Adipocyte (in vitro differentiated cells): ENCODE data around the gene RTN1.

ENCODE experiments used
- DNase-seq: peaks from one replicate; pipeline ENCODE4 v3.0.0-alpha.2; 2015; ENCODE audit warnings: low read depth
- H3K27me3 ChIP-seq: replicated peaks from 2 replicates; pipeline ENCODE4 v1.7.0; 2013; ENCODE audit warnings: mild to moderate bottlenecking, low read length, moderate library complexity; ENCODE audit not compliant: control insufficient read depth, insufficient read depth
- H3K36me3 ChIP-seq: 2 replicates; pipeline ENCODE4 v1.7.0; 2013; ENCODE audit warnings: low read length, mild to moderate bottlenecking, moderate library complexity; ENCODE audit not compliant: control insufficient read depth, insufficient read depth, severe bottlenecking
- H3K4me1 ChIP-seq: 2 replicates; pipeline ENCODE4 v1.7.0; 2013; ENCODE audit warnings: mild to moderate bottlenecking, low read length, moderate library complexity; ENCODE audit not compliant: control insufficient read depth, insufficient read depth
- H3K4me3 ChIP-seq: 2 replicates; pipeline ENCODE4 v1.7.0; 2013; ENCODE audit warnings: mild to moderate bottlenecking, low read length, moderate library complexity
- H3K9ac ChIP-seq: 2 replicates; pipeline ENCODE4 v1.7.0; 2013; ENCODE audit warnings: mild to moderate bottlenecking, low read length, moderate library complexity
- H3K9me3 ChIP-seq: 2 replicates; pipeline ENCODE4 v1.7.0; 2013; ENCODE audit warnings: mild to moderate bottlenecking, low read length, moderate library complexity; ENCODE audit not compliant: control insufficient read depth

Gene RTN1

GRCh38 chr14:59622631-59623030 lies 247.9 kb downstream of the RTN1 start:
- H3K27me3 ChIP-seq = no peaks in the 10 kb centered on the region
- no peak overlapping the region for H3K9ac ChIP-seq
- no peak overlapping the region for H3K4me3 ChIP-seq
- DNase-seq = no peak
- no peaks in the 10 kb centered on the region for H3K4me1 ChIP-seq
- H3K9me3 ChIP-seq = no peaks in the 10 kb centered on the region
- no peaks in the 10 kb centered on the region for H3K36me3 ChIP-seq

DNA sequence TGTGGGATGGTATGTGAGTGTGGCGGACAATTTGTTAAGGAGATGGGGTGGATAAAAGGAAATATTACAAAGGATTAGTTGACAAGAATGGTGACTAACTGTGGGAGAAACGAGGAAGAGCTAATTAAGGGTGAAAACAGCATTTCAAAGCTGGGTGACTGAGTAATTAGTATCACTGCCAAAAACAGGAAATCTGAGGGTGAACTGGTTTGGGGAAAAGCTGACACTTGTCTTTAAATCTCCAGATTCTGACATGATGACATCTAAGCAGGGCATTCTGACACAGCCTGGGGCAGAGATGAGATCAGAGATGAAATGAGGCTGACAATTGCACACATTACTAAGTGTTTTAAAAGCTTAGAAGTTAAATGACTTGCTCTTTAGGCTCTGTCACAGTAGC lies 251.5 kb downstream of the RTN1 start:
- no peaks in the 10 kb centered on the region for H3K36me3 ChIP-seq
- H3K4me1 ChIP-seq = no peaks in the 10 kb centered on the region
- peaks cover 4% of the 10 kb centered on the region for H3K9me3 ChIP-seq
- no peak overlapping the region for H3K4me3 ChIP-seq
- DNase-seq = no peak
- no peaks in the 10 kb centered on the region for H3K27me3 ChIP-seq
- no peak overlapping the region for H3K9ac ChIP-seq

DNA sequence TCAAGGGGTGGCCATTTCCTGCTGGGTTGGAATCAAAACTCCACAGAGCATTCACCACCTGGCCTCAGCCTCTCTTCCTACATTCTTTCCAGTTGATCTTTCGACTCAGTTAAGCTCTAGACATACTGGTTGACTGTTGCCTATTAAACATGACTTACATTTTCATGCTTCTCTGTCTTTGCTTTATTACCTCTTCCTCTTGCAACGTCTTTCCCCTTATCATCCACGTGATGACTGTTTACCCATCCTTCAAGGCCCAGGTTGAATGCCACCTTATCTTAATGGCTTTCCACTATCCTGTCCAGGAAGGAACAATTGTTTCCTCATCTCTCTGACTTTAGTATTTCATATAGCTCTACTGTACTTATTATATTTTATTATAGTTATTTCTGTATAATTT lies 269.5 kb downstream of the RTN1 start:
- no peak overlapping the region for H3K9ac ChIP-seq
- H3K36me3 ChIP-seq = no peaks in the 10 kb centered on the region
- no peaks in the 10 kb centered on the region for H3K27me3 ChIP-seq
- no peaks in the 10 kb centered on the region for H3K4me1 ChIP-seq
- no peaks in the 10 kb centered on the region for H3K9me3 ChIP-seq
- no peak for DNase-seq
- no peak overlapping the region for H3K4me3 ChIP-seq

- Histone ChIP-seq H3K9ac (no peak overlapping the region), H3K36me3 (no peaks in the 10 kb centered on the region), H3K9me3 (no peaks in the 10 kb centered on the region), H3K27me3 (no peaks in the 10 kb centered on the region), H3K4me1 (no peaks in the 10 kb centered on the region), H3K4me3 (no peak overlapping the region)
- DNase-seq = no peak
Measured at GRCh38 chr14:59600211-59600945, 270.2 kb downstream of the RTN1 start.

DNA sequence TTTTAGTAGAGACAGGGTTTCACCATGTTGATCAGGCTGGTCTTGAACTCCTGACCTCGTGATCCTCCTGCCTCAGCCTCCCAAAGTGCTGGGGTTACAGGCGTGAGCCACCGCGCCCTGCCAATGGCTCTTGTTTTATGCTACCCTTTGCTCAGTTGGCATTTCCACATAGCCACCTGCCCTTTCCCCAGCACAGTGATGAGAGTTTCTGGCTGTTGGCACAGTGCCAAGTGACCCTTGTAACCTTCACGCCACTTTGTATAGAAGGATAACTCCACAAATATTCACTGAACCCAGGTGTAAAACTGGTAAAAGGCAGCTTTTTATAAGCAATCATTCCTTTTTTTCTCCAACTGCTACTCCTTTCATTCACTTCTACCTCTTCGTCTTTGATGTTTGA lies 275.5 kb downstream of the RTN1 start:
- Histone ChIP-seq H3K9ac (no peak overlapping the region), H3K4me3 (no peak overlapping the region), H3K36me3 (no peaks in the 10 kb centered on the region), H3K4me1 (no peaks in the 10 kb centered on the region), H3K9me3 (no peaks in the 10 kb centered on the region), H3K27me3 (peaks cover 7% of the 10 kb centered on the region)
- no peak for DNase-seq

DNA sequence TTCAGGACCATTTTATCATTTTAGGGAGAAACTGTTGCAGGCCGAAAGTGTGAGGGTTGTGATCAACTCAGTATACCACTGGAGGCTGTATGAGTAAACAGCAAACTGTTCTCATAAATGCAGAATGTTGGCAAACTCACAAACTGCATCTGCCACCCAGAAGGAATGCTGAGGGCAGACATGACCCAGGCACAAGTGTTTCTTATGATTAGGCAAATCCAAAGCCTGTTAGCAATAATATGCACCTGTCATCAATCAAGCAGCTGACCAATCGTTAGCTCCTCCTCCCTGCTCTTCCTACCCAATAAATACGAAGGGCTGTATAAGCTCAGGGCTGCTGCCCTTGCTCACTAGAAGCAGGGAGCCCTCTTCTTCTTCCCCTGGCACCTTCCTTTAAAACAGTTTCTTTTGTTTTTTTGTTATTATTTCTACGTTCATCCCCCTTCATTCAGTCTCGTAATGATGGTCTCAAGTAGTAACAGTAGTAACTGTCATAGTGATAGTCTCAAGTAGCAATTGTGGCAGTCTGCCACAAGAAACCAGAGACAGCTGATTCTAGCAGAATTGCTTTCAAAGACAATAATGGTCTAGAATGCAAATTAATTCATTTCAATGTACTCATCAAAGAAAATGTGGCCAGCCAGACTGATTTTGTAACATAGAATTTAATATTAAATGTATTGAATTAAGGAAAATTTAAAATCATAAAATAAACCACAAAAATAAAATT lies 278.8 kb downstream of the RTN1 start:
- H3K27me3 ChIP-seq = peaks cover 7% of the 10 kb centered on the region
- no peak overlapping the region for H3K4me3 ChIP-seq
- no peak for DNase-seq
- no peaks in the 10 kb centered on the region for H3K4me1 ChIP-seq
- H3K9ac ChIP-seq = no peak overlapping the region
- no peaks in the 10 kb centered on the region for H3K36me3 ChIP-seq
- H3K9me3 ChIP-seq = no peaks in the 10 kb centered on the region

- no peak overlapping the region for H3K4me3 ChIP-seq
- H3K9ac ChIP-seq = no peak overlapping the region
- H3K36me3 ChIP-seq = no peaks in the 10 kb centered on the region
- H3K9me3 ChIP-seq = no peaks in the 10 kb centered on the region
- no peaks in the 10 kb centered on the region for H3K27me3 ChIP-seq
- DNase-seq = no peak
- no peaks in the 10 kb centered on the region for H3K4me1 ChIP-seq
Measured at GRCh38 chr14:59588101-59588500, 282.5 kb downstream of the RTN1 start.

DNA sequence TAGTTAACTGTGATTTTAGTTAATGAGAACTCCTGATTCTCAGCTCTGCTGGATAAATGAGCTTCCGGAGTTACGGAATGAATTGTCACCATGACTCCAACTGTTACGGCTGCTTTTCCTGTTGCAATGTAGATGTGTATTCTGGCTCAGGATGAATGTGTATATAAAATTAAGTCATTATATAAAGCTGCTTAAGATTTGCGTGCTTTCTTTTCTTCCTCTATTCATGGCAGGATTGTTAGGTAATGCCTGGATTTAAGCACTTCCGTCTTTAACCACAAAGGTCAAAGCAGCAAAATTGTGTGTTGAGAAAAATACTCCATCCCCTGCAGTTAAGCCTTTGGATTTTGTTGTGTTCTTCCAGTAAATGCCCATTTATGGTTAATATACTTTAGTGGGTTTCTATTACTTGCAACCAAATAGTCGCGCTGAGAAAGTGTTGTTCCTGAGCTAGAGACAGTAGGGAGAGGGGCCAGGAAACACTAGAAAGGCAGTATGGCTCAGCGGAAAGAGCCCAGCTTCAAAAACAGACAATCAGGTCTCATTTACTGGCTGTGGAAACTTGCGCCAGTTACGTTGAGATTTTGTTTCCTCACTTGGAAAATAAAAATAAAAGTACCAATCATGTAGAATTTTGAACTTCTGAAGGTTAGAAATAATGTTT lies 284.6 kb downstream of the RTN1 start:
- H3K4me1 ChIP-seq = no peaks in the 10 kb centered on the region
- H3K9me3 ChIP-seq = no peaks in the 10 kb centered on the region
- H3K4me3 ChIP-seq = no peak overlapping the region
- DNase-seq = peak; percentile 75
- no peaks in the 10 kb centered on the region for H3K36me3 ChIP-seq
- no peaks in the 10 kb centered on the region for H3K27me3 ChIP-seq
- no peak overlapping the region for H3K9ac ChIP-seq

DNA sequence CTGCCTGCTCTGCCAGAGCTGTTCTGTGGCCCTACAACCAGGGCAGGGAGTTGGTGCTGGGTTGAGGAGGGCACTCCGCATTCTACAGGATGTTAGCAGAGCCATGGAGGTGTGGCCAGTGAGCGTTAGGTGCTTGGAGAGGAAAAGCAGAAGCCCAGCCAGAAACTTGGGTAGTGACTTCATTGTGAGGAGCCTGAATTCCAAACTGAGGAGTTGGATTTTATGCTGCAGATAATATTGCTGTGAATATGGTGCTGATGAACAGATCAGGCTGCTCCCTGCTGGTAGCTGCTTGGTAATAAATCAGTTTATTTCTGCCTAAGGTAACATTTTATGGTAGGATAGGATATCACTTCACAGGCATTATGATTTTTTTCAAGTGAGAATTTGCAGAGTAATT lies 286.8 kb downstream of the RTN1 start:
- H3K36me3 ChIP-seq = no peaks in the 10 kb centered on the region
- H3K9me3 ChIP-seq = no peaks in the 10 kb centered on the region
- H3K4me3 ChIP-seq = no peak overlapping the region
- no peaks in the 10 kb centered on the region for H3K27me3 ChIP-seq
- DNase-seq = peak; percentile 35
- H3K4me1 ChIP-seq = no peaks in the 10 kb centered on the region
- H3K9ac ChIP-seq = no peak overlapping the region

DNA sequence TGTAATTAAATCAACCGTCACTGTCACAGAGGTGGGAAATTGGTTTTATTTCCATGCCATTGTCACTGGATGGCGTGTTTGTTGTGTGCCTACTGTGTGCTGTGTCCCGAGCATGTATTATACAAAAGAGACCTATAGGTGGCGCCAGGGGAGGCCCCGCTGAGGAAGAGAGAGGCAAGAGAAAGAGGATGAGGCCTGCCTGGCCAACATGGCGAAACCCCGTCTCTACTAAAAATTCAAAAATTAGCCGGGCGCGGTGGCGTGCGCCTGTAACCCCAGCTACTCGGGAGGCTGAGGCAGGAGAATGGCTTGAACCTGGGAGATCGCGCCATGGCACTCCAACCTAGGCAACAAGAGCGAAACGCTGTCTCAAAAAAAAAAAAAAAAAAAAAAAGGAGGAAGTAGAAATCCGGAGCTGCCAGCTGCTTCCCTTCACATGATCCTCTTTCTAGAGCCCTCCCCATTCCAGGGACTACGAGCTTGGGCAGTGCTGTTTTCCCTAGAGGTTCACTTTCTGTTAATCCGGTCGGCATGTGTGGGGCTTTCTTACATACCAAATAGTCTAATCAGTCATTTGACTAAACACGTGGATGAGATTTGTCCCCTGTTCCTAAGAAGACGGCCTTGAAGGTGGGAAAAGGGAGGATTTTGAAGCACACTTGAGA lies 287.6 kb downstream of the RTN1 start:
- Histone ChIP-seq H3K9me3 (no peaks in the 10 kb centered on the region), H3K4me1 (no peaks in the 10 kb centered on the region), H3K27me3 (no peaks in the 10 kb centered on the region), H3K36me3 (no peaks in the 10 kb centered on the region), H3K4me3 (no peak overlapping the region), H3K9ac (no peak overlapping the region)
- no peak for DNase-seq

DNA sequence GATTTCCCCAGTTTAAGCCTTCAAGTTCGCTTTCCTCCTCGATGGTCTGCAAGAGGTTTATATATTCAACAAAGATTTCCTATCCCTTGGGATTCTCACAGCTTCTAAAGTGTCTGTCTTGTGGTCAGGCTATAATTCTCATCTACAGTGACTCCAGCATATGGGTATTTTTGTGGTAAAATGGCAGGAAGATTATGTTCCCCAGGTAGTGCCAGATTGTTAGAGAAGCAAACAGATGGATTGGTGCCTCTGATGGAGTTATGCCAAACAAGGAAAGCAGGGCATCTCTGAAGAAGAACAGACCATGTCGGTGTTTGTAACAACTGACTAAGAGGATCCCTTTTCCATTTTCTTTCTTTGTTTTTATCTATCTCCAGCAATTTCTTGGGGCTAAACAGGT lies 288.4 kb downstream of the RTN1 start:
- H3K9ac ChIP-seq = no peak overlapping the region
- no peak for DNase-seq

More for the DNA sequence above, 288.4 kb downstream of the RTN1 start:
- no peaks in the 10 kb centered on the region for H3K27me3 ChIP-seq
- H3K4me3 ChIP-seq = no peak overlapping the region
- no peaks in the 10 kb centered on the region for H3K9me3 ChIP-seq
- H3K4me1 ChIP-seq = no peaks in the 10 kb centered on the region
- no peaks in the 10 kb centered on the region for H3K36me3 ChIP-seq
